H1 (cell line): ENCODE measurements around the gene MROH7. TPM values are rescaled to one million over a fixed set of nuclear protein-coding genes. Genes with fewer than 3 reads are reported as not detected.

Experiments used
- EGR1 ChIP-seq: IDR thresholded peaks from 2 replicates; pipeline ENCODE4 v1.6.1; 2011; ENCODE audit warnings: low read depth, low read length, borderline replicate concordance
- HDAC6 ChIP-seq: IDR thresholded peaks from one replicate; pipeline ENCODE4 v1.7.1; 2012; ENCODE audit warnings: low read depth, mild to moderate bottlenecking, inconsistent platforms, low read length, moderate library complexity
- ZNF274 ChIP-seq: IDR thresholded peaks from 2 replicates; pipeline ENCODE4 v1.7.0; 2012; ENCODE audit warnings: low read length, borderline replicate concordance; ENCODE audit errors: extremely low read depth
- polyA plus RNA-seq, 7 experiments: library from polyadenylated mRNA; depleted of rRNA in 3 of 7; stranded (reverse) in 5 of 7; unstranded in 2 of 7; fragments of >200 nt in 5 of 7; fragments of 200-250 nt in 2 of 7; gene quantifications; 1 replicate in 5 of 7; 2 replicates in 1 of 7; 4 replicates in 1 of 7; pipeline versions ENCODE4 v1.2.1 to v1.2.3, GENCODE V29; 2011 to 2013; ENCODE audit warnings: missing spikeins in 2 of 7, mixed read lengths in 2 of 7
- total RNA-seq: library from RNA; stranded (reverse); fragmentation: NEBNext Ultra II Directional; extraction: Animal tissue kit (Norgen Biotek cat#: 25700); gene quantifications from 2 replicates; pipeline ENCODE4 v1.2.1, GENCODE V29; 2021

MROH7 gene
- total and polyA plus RNA-seq, 2 of the 8 experiments (the other 6 are each of a cell fraction or from before 2014, with no cell fraction given), result 0.07 to 0.20 TPM

DNA sequence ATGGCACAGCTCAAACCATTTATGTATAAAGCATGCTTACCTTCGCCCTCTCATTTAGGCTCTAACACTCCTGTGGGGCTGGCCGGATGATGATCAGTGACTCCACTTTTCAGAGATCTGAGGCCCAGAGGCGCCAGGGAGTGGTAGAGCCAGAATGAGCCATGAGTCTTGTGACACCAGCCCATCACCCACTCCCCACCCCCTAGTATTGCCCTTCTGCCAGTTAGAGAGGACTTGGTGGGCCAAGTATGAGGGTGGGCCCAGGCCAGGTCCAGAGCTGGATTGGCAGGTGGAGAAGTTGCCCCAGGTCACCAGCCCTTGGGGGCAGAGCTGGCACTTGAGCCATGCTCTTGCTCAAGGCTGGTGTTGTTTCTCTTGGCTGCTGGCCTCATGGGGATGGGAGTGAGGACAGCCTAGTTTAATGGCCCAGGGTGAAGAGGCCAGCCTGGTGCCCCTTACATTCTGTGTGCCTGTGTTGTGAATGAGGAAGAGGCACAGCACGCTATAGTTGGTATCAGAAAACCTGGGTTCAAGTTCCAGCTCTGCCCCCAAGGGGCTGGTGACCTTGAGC, 43.8 kb downstream of the MROH7 start (continued):
- TF ChIP-seq ZNF274, result no peak
- TF ChIP-seq HDAC6, result no peak
- no peak for TF ChIP-seq EGR1
